ENCODE results near the gene ZNF646. TPM values are rescaled to one million over a fixed set of nuclear protein-coding genes. Genes with fewer than 3 reads are reported as not detected.

Gene ZNF646
- total RNA-seq, 3 donors from 2014 or later, result 22.3 to 26.1 (median 22.7) TPM

- no peak for DNase-seq
- Mint-ChIP-seq H3K27me3 (ENCODE audit: low read depth) (no peaks in the 10 kb centered on the region), H3K4me3 (no peak overlapping the region), H3K36me3 (ENCODE audit: insufficient read depth) (peaks cover 4% of the 10 kb centered on the region), H3K9me3 (no peaks in the 10 kb centered on the region), H3K4me1 (ENCODE audit: low read depth) (no peaks in the 10 kb centered on the region)
- ATAC-seq, result no peak
Observed at GRCh38 chr16:31133046-31133501, 58.9 kb downstream of the ZNF646 start.

Other genes with a start within 250 kb of the ZNF646 start
- 10 to 100 TPM; 22.1 to 24.8 (median 23.7) TPM for gene BCL7C, start 180.3 kb upstream of the ZNF646 start, total RNA-seq
- under 1 TPM; 0.18 to 0.33 (median 0.28) TPM for gene CTF1, start 177.8 kb upstream of the ZNF646 start, total RNA-seq
- 10 to 100 TPM; 25.8 to 31.3 (median 30.8) TPM for gene FBXL19, start 150.8 kb upstream of the ZNF646 start, total RNA-seq
- 1 to 10 TPM; 1.5 to 3.3 (median 2.8) TPM for gene ORAI3, start 125.4 kb upstream of the ZNF646 start, total RNA-seq
- gene SETD1A, start 116.7 kb upstream of the ZNF646 start, total RNA-seq, result 10 to 100 TPM; 39.3 to 49.0 (median 40.5) TPM
- 1 to 10 TPM; 1.2 to 2.0 (median 1.3) TPM for gene HSD3B7, start 89.2 kb upstream of the ZNF646 start, total RNA-seq
- gene STX1B, start 63.8 kb upstream of the ZNF646 start, total RNA-seq, result under 1 TPM; 0.25 to 0.69 (median 0.43) TPM
- 10 to 100 TPM; 53.1 to 81.7 (median 63.8) TPM for gene STX4, start 40.9 kb upstream of the ZNF646 start, total RNA-seq
- 10 to 100 TPM; 18.1 to 19.4 (median 19.2) TPM for gene ZNF668, start 182 bp upstream of the ZNF646 start, total RNA-seq
- gene PRSS53, start 14.5 kb downstream of the ZNF646 start, total RNA-seq, result 1 to 10 TPM; 4.6 to 5.6 (median 4.9) TPM
- gene VKORC1, start 20.4 kb downstream of the ZNF646 start, total RNA-seq, result 10 to 100 TPM; 62.8 to 63.8 (median 63.5) TPM
- gene BCKDK, start 34.0 kb downstream of the ZNF646 start, total RNA-seq, result 10 to 100 TPM; 41.9 to 46.5 (median 43.2) TPM
- 10 to 100 TPM; 59.8 to 63.9 (median 61.9) TPM for gene KAT8, start 43.2 kb downstream of the ZNF646 start, total RNA-seq
- gene PRSS8, start 61.3 kb downstream of the ZNF646 start, total RNA-seq, result under 1 TPM; 0.11 to 0.58 (median 0.38) TPM
- under 1 TPM in 2 of 3 donors, not detected in 1; 0.40 to 0.78 TPM for gene PRSS36, start 75.6 kb downstream of the ZNF646 start, total RNA-seq
- 100 to 1,000 TPM; 783 to 850 (median 809) TPM for gene FUS, start 105.7 kb downstream of the ZNF646 start, total RNA-seq
- 1 to 10 TPM; 1.3 to 2.7 (median 2.5) TPM for gene PYCARD, start 128.3 kb downstream of the ZNF646 start, total RNA-seq
- gene TRIM72, start 139.7 kb downstream of the ZNF646 start, total RNA-seq, result not detected
- not detected for gene PYDC1, start 142.7 kb downstream of the ZNF646 start, total RNA-seq
- 1 to 10 TPM in 1 of 3 donors, under 1 TPM in 2; 0.90 to 1.8 (median 0.99) TPM for gene ITGAM, start 185.6 kb downstream of the ZNF646 start, total RNA-seq

Measured in activated T-cell treated with anti-CD3 and anti-CD28 coated beads, Interleukin-2, amount 50 U/mL, for 4 hours (primary cell).